Ovary (tissue), 9 donors: Measurements from ENCODE around the gene DAG1. TPM values are rescaled to one million over a fixed set of nuclear protein-coding genes. Genes with fewer than 3 reads are reported as not detected.

Experiments used
- DNase-seq, 5 donors: peaks; one replicate each; pipeline ENCODE4 v3.0.0-alpha.2; 2019 to 2020
- H3K27ac ChIP-seq, 2 donors: fragments of 200-600 bp; one replicate each; pipeline versions ENCODE4 v1.5.1 to v1.8.0; 2019 to 2022
- H3K27me3 ChIP-seq: fragments of 200-600 bp; one replicate; pipeline ENCODE4 v1.8.0; 2022
- H3K36me3 ChIP-seq: fragments of 200-600 bp; sonication (generic); one replicate; pipeline ENCODE4 v1.5.1; 2019
- H3K4me1 ChIP-seq: one replicate; pipeline ENCODE4 v1.8.1; 2013; ENCODE audit warnings: mild to moderate bottlenecking, moderate library complexity; ENCODE audit not compliant: insufficient read depth
- H3K4me3 ChIP-seq: fragments of 200-600 bp; sonication (generic); one replicate; pipeline ENCODE4 v1.5.1; 2017
- H3K9me3 ChIP-seq, 2 donors: fragments of 200-600 bp in 1 of 2; sonication (generic) in 1 of 2; one replicate each; pipeline versions ENCODE4 v1.5.1 to v1.8.1; 2013 to 2019; ENCODE audit warnings: mild to moderate bottlenecking in 1 of 2, moderate library complexity in 1 of 2
- EP300 ChIP-seq: sonication (generic); formaldehyde crosslinking; IDR thresholded peaks from one replicate; pipeline ENCODE4 v1.6.1; 2017; ENCODE audit warnings: antibody characterized with exemption
- POLR2A ChIP-seq: fragments of 450-650 bp; IDR thresholded peaks from one replicate; pipeline ENCODE4 v1.6.1; 2017; ENCODE audit warnings: antibody characterized with exemption, mild to moderate bottlenecking, moderate library complexity
- WGBS, 3 donors: extraction: QIAGEN DNeasy Blood & Tissue Kit in 1 of 3; methylation state at CpG; one replicate each; pipeline versions ENCODE4 v1.1.5 to v1.1.7; 2013 to 2017; 5-methylcytosine and 5-hydroxymethylcytosine counted together
- intact Hi-C, 4 donors: fragments of 100-400 bp; cut with DNase I; formaldehyde crosslinking; loops; one replicate each; pipeline versions ENCODE4 v1.11.0 to v1.15.1; 2022 to 2023
- polyA plus RNA-seq, 2 donors: library from polyadenylated mRNA; stranded (reverse); fragments of 200-250 nt in 1 of 2; fragments of 350-450 nt in 1 of 2; fragmentation: Illumina TruSeq in 1 of 2; extraction: RNeasy Lipid Tissue Mini Kit (QIAGEN cat#74804) in 1 of 2; gene quantifications; one replicate each; pipeline ENCODE4 v1.2.3, GENCODE V29; 2013 to 2014
- total RNA-seq, 7 donors: library from RNA; depleted of rRNA in 2 of 7; stranded (reverse); fragments of >200 nt in 2 of 7; fragmentation: NEBNext Ultra II Directional in 3 of 7; extraction: Animal tissue kit (Norgen Biotek cat#: 25700) in 3 of 7; gene quantifications; one replicate each; pipeline versions ENCODE4 v1.1.0 to v1.2.4, GENCODE V29; 2016 to 2023
- TF ChIP-seq, protein P1 (sequence below), 3 donors: fragments of 450-650 bp in 2 of 3; fragments of 200-600 bp in 1 of 3; IDR thresholded peaks; one replicate each; pipeline versions ENCODE4 v1.5.1 to v1.8.0; 2016 to 2022; ENCODE audit warnings: antibody characterized with exemption in 3 of 3, mild to moderate bottlenecking in 1 of 3
- donor health status: DM: no; HTN: no; CAD: no; lungs with moderate emphysema.
- donor health status: DM: no; HTN: no; CAD: no.
- donor health status: Bipolar disorder and iron deficiency.
- donor health status: DM: yes; HTN: yes; CAD: no.
- donor health status: DM: no; HTN: no; CAD: no.
- donor health status: DM: yes; HTN: yes; CAD: no.

The DAG1 gene
- total and polyA plus RNA-seq, 9 donors: 22.1 to 90.7 (median 59.3) TPM

GRCh38 chr3:49460188-49460890 is 9.7 kb upstream of the DAG1 start:
- no peaks in the 10 kb centered on the region for H3K9me3 ChIP-seq
- intact Hi-C loops: loop anchor here in 1 of 4 donors (10.0 kb wide), 1 partner anchor 46 kb away; the partner anchor contains the start of genes RHOA and TCTA
- H3K4me1 ChIP-seq: peaks cover 8% of the 10 kb centered on the region
- H3K36me3 ChIP-seq: no peaks in the 10 kb centered on the region
- DNase-seq: no peak
- no peaks in the 10 kb centered on the region for H3K27me3 ChIP-seq
- no peak overlapping the region for H3K4me3 ChIP-seq
- H3K27ac ChIP-seq: no peak overlapping the region
- WGBS, 3 donors: 37 to 57% (median 40%) methylated on average over 2 of the region's 2 CpGs
- TF ChIP-seq POLR2A (no peak), EP300 (no peak)
- TF ChIP-seq, protein P1, sequence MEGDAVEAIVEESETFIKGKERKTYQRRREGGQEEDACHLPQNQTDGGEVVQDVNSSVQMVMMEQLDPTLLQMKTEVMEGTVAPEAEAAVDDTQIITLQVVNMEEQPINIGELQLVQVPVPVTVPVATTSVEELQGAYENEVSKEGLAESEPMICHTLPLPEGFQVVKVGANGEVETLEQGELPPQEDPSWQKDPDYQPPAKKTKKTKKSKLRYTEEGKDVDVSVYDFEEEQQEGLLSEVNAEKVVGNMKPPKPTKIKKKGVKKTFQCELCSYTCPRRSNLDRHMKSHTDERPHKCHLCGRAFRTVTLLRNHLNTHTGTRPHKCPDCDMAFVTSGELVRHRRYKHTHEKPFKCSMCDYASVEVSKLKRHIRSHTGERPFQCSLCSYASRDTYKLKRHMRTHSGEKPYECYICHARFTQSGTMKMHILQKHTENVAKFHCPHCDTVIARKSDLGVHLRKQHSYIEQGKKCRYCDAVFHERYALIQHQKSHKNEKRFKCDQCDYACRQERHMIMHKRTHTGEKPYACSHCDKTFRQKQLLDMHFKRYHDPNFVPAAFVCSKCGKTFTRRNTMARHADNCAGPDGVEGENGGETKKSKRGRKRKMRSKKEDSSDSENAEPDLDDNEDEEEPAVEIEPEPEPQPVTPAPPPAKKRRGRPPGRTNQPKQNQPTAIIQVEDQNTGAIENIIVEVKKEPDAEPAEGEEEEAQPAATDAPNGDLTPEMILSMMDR (IDR thresholded peaks at IDR 0.05): no peak

DNA sequence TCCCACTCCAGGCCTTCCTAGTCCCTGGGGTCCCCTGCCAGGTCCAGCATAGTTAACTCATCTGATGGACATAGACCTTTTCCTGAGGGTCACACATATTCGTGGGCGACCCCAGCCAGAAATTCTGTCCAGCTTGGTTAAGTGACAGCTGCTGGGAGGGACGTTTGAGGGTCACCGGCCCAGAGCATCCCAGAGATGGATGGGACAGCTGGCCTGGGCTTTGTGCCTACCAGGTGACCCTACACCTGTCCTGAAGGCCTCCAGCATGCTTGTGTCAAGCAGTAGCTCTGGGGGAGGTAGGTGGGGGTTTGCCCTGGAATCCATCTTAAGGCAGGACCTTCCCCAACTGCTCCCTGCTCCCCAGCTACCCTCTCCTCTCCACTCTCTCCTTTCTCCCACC is 9.1 kb upstream of the DAG1 start:
- 73 to 78% (median 74%) methylated on average over 4 of the region's 4 CpGs for WGBS, 3 donors
- H3K4me3 ChIP-seq: no peak overlapping the region
- H3K27me3 ChIP-seq: no peaks in the 10 kb centered on the region
- H3K27ac ChIP-seq: no peak overlapping the region
- TF ChIP-seq EP300 (no peak), POLR2A (no peak)
- TF ChIP-seq, protein P1 (IDR thresholded peaks at IDR 0.05): no peak
- DNase-seq: no peak
- intact Hi-C loops: loop anchor here in 1 of 4 donors (10.0 kb wide), 1 partner anchor 46 kb away; the partner anchor contains the start of genes RHOA and TCTA
- no peaks in the 10 kb centered on the region for H3K36me3 ChIP-seq
- H3K9me3 ChIP-seq: no peaks in the 10 kb centered on the region
- H3K4me1 ChIP-seq: peaks cover 11% of the 10 kb centered on the region

DNA sequence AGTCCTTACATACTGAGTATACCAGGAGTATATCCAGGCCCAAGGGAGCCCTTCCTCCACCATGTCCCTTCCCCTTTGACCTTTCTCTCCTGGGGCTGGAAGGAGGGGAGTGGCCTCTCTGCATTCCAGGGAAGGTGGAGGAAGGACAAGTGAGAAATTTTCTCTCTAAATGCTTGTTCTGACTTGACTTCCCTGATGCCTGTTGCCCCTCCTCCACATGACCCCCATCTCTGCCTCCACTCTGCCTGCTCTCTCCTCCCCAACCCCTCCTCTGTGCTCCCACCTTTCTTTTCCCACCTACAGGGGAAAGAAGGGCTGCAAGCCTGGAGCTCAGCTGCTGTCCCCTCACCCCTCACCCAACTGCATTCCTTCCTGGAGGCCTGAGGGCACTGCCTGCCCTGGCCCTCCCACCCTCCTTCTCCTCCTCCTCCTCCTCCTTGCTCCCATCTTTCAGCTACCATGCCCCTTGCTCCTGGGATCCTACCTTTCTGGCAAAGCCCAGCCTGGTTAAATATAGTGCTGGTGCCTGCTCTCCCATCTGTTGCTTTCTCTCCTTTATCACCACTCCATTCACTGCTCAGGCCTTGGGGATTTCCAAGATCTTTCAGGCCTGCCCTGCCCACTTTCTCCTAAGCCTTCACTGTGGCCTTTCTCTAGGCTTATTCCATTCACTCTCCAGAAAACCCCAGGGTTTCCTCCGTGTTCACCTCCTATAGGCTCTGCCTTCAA is 8.5 kb upstream of the DAG1 start:
- peaks cover 12% of the 10 kb centered on the region for H3K4me1 ChIP-seq
- H3K36me3 ChIP-seq: no peaks in the 10 kb centered on the region
- WGBS, 3 donors: 11 to 20% (median 15%) methylated on average over 1 of the region's 1 CpG
- H3K4me3 ChIP-seq: no peak overlapping the region
- intact Hi-C loops: loop anchor here in 1 of 4 donors (10.0 kb wide), 1 partner anchor 47 kb away; the partner anchor contains the start of genes RHOA and TCTA
- no peak overlapping the region for H3K27ac ChIP-seq
- H3K9me3 ChIP-seq: no peaks in the 10 kb centered on the region
- TF ChIP-seq, protein P1 (IDR thresholded peaks at IDR 0.05): no peak
- TF ChIP-seq POLR2A (no peak), EP300 (no peak)
- no peak for DNase-seq
- no peaks in the 10 kb centered on the region for H3K27me3 ChIP-seq

- intact Hi-C loops: loop anchor here in 1 of 4 donors (10.0 kb wide), 1 partner anchor 47 kb away; the partner anchor contains the start of genes RHOA and TCTA
- DNase-seq: no peak
- Histone ChIP-seq H3K9me3 (no peaks in the 10 kb centered on the region), H3K4me1 (peaks cover 12% of the 10 kb centered on the region), H3K27ac (no peak overlapping the region), H3K27me3 (no peaks in the 10 kb centered on the region), H3K4me3 (no peak overlapping the region), H3K36me3 (no peaks in the 10 kb centered on the region)
- TF ChIP-seq POLR2A (no peak), EP300 (no peak)
- TF ChIP-seq, protein P1 (IDR thresholded peaks at IDR 0.05): no peak
- 62 to 64% (median 63%) methylated on average over 3 of the region's 3 CpGs for WGBS, 3 donors
Observed at GRCh38 chr3:49462222-49462621, 7.8 kb upstream of the DAG1 start.
